SK-N-SH treated with all-trans-retinoic acid at 6 μM for 48 hours (cell line): ENCODE results near the gene SPATA2L.

Experiments used
- ATAC-seq: fragments of 200-7000 bp; cut with Tn5 transposase; 3 replicates; pipeline ENCODE4 v1.9.1; 2020; ENCODE audit warnings: mild to moderate bottlenecking, moderate library complexity
- ARNTL ChIP-seq: fragments of 450-650 bp; formaldehyde crosslinking; IDR thresholded peaks from 2 replicates; pipeline ENCODE4 v1.5.0; 2020; ENCODE audit warnings: low read depth, mild to moderate bottlenecking, moderate library complexity, borderline replicate concordance
- BACH2 ChIP-seq: fragments of 250-450 bp; sonication (Bioruptor Pico); IDR thresholded peaks from 2 replicates; pipeline ENCODE4 v1.9.0; 2021; ENCODE audit warnings: mild to moderate bottlenecking, borderline replicate concordance
- ESRRG ChIP-seq: fragments of 250-450 bp; sonication (Bioruptor Pico); IDR thresholded peaks from 2 replicates; pipeline ENCODE4 v1.6.1; 2021; ENCODE audit warnings: mild to moderate bottlenecking
- GLIS3 ChIP-seq: fragments of 250-450 bp; sonication (Bioruptor Pico); IDR thresholded peaks from 2 replicates; pipeline ENCODE4 v1.5.0; 2020; ENCODE audit warnings: mild to moderate bottlenecking, moderate library complexity
- ISL1 ChIP-seq: fragments of 250-450 bp; sonication (Bioruptor Pico); IDR thresholded peaks from 2 replicates; pipeline ENCODE4 v2.1.2; 2022; ENCODE audit warnings: mild to moderate bottlenecking, moderate library complexity
- OSR1 ChIP-seq: fragments of 250-450 bp; sonication (Bioruptor Pico); IDR thresholded peaks from 2 replicates; pipeline ENCODE4 v1.8.0; 2022; ENCODE audit warnings: moderate library complexity, mild to moderate bottlenecking, inconsistent platforms
- PATZ1 ChIP-seq: fragments of 250-450 bp; sonication (Bioruptor Pico); IDR thresholded peaks from 2 replicates; pipeline ENCODE4 v1.8.0; 2020; ENCODE audit warnings: mild to moderate bottlenecking, moderate library complexity, borderline replicate concordance
- POU6F1 ChIP-seq: fragments of 250-450 bp; sonication (Bioruptor Pico); IDR thresholded peaks from 2 replicates; pipeline ENCODE4 v1.8.0; 2021; ENCODE audit warnings: low read depth, mild to moderate bottlenecking, moderate library complexity, borderline replicate concordance
- PPARA ChIP-seq: fragments of 250-450 bp; sonication (Bioruptor Pico); IDR thresholded peaks from 2 replicates; pipeline ENCODE4 v1.5.0; 2020; ENCODE audit warnings: mild to moderate bottlenecking, borderline replicate concordance
- RARB ChIP-seq: fragments of 250-450 bp; sonication (Bioruptor Pico); IDR thresholded peaks from 2 replicates; pipeline ENCODE4 v1.8.0; 2021; ENCODE audit warnings: mild to moderate bottlenecking, moderate library complexity
- SNAI2 ChIP-seq: fragments of 250-450 bp; sonication (Bioruptor Pico); IDR thresholded peaks from 2 replicates; pipeline ENCODE4 v1.5.0; 2020; ENCODE audit warnings: mild to moderate bottlenecking, moderate library complexity
- TCF4 ChIP-seq: fragments of 250-450 bp; sonication (Bioruptor Pico); IDR thresholded peaks from 2 replicates; pipeline ENCODE4 v1.8.0; 2021; ENCODE audit warnings: mild to moderate bottlenecking, moderate library complexity, borderline replicate concordance
- ZC3H10 ChIP-seq: fragments of 250-450 bp; sonication (Bioruptor Pico); IDR thresholded peaks from 2 replicates; pipeline ENCODE4 v1.5.1; 2021; ENCODE audit warnings: mild to moderate bottlenecking, moderate library complexity
- ZFP30 ChIP-seq: fragments of 450-650 bp; formaldehyde crosslinking; IDR thresholded peaks from 2 replicates; pipeline ENCODE4 v1.5.0; 2022; ENCODE audit warnings: mild to moderate bottlenecking, moderate library complexity
- ZNF565 ChIP-seq: fragments of 450-650 bp; formaldehyde crosslinking; conservative IDR thresholded peaks from 2 replicates; pipeline ENCODE4 v1.5.0; 2020; ENCODE audit warnings: low read depth, mild to moderate bottlenecking, moderate library complexity
- ZNF70 ChIP-seq: fragments of 450-650 bp; formaldehyde crosslinking; IDR thresholded peaks from 2 replicates; pipeline ENCODE4 v1.5.0; 2020; ENCODE audit warnings: mild to moderate bottlenecking, moderate library complexity
- ZNF8 ChIP-seq: fragments of 450-650 bp; formaldehyde crosslinking; IDR thresholded peaks from 2 replicates; pipeline ENCODE4 v1.5.0; 2020; ENCODE audit warnings: mild to moderate bottlenecking, moderate library complexity
- TF ChIP-seq, protein P1 (sequence below): fragments of 250-450 bp; sonication (Bioruptor Pico); IDR thresholded peaks from 2 replicates; pipeline ENCODE4 v1.5.0; 2020; ENCODE audit warnings: mild to moderate bottlenecking, moderate library complexity
- TF ChIP-seq, protein P2 (sequence below): fragments of 250-450 bp; sonication (Bioruptor Pico); IDR thresholded peaks from 2 replicates; pipeline ENCODE4 v1.5.1; 2020; ENCODE audit warnings: low read depth, mild to moderate bottlenecking, moderate library complexity

The SPATA2L gene

DNA sequence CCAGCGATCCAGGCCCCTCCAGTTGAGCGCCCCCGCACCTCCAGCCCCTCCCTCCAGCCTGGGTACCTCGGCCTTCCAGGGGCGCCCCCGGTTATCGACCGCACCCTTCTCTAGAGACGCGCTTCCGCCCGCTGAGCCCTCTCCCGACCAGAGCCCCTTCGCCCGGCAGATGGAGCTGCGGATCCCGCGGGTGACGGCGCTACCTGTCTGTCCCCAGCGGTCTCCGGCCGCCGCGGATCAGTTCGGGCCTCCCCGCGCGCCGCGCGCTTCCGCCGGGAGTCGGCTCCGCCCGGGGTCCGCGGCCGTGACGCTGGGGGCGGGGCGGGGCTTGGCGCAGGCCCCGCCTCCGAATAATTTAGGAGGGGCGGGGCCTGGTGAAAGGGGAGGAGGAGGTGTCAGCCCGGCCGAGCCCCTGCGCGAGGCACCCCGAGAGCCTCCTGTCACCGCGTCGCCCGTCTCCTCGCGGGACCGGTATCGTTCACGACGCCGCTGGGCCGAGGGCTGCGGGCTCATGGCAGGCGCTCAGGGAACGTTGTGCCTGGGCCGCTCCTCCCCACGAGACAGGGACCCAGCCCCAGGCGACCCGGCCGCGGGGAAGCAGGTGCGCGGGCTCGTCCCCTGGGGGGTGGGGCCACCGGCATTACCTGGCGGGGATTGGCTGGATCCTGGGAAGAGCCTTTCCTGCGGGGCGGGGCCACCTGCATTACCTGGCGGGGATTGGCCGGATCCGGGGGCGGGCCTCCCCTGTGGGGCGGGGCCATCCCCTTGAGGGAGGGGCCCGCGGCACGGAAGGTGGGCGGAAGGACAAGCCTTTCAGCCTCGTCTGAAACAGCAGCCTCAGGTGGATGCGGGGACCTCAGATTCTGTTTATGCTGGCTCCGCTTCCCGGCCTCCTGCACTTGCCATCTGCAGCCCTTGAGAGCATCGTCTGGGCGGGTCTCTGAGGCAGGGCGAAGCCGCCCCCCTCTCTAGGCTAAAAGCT is at the start of gene SPATA2L:
Gene SPATA2L (minus strand): TSS at position 281 of the 982 bp plus-strand sequence. CDS start 473 bp downstream, outside the sequence.
- ATAC-seq: peak; percentile 66
- peak; percentile 28; the same call in 1 of the 2 replicates for TF ChIP-seq SNAI2 (CRISPR knock-in tag)
- TF ChIP-seq ZNF8 (CRISPR knock-in tag): no peak

DNA sequence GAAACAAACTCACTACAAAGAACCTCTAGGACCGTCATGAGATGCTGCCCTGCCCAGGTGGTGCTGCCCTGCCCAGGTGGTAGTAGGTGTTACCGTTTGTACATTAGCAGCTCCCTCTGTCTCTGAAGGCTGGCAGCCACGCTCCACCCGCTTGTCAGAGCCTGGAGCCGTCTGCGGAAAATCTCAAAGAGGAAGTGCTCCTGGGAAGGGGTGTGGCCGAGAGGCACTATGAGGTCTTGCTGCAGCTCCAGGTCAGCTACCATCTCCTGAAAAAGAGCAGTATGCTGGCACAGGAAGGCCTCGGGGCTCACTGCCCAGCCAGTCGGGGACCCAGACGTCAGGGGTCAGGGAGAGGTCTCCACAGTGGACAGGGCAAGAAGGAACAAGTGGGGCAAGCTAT is 48.1 kb upstream of the SPATA2L start:
- ATAC-seq: no peak
- TF ChIP-seq, protein P1, sequence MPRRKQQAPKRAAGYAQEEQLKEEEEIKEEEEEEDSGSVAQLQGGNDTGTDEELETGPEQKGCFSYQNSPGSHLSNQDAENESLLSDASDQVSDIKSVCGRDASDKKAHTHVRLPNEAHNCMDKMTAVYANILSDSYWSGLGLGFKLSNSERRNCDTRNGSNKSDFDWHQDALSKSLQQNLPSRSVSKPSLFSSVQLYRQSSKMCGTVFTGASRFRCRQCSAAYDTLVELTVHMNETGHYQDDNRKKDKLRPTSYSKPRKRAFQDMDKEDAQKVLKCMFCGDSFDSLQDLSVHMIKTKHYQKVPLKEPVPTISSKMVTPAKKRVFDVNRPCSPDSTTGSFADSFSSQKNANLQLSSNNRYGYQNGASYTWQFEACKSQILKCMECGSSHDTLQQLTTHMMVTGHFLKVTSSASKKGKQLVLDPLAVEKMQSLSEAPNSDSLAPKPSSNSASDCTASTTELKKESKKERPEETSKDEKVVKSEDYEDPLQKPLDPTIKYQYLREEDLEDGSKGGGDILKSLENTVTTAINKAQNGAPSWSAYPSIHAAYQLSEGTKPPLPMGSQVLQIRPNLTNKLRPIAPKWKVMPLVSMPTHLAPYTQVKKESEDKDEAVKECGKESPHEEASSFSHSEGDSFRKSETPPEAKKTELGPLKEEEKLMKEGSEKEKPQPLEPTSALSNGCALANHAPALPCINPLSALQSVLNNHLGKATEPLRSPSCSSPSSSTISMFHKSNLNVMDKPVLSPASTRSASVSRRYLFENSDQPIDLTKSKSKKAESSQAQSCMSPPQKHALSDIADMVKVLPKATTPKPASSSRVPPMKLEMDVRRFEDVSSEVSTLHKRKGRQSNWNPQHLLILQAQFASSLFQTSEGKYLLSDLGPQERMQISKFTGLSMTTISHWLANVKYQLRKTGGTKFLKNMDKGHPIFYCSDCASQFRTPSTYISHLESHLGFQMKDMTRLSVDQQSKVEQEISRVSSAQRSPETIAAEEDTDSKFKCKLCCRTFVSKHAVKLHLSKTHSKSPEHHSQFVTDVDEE (CRISPR knock-in tag): no peak
- TF ChIP-seq PATZ1 (no peak), RARB (no peak), TCF4 (CRISPR knock-in tag) (no peak), POU6F1 (CRISPR knock-in tag) (no peak), ARNTL (CRISPR knock-in tag) (no peak), ZNF8 (CRISPR knock-in tag) (no peak), ZNF565 (CRISPR knock-in tag) (no peak), PPARA (CRISPR knock-in tag) (no peak), BACH2 (no peak), SNAI2 (CRISPR knock-in tag) (no peak), OSR1 (no peak), ESRRG (CRISPR knock-in tag) (no peak), ZC3H10 (CRISPR knock-in tag) (no peak), ZFP30 (CRISPR knock-in tag) (no peak), GLIS3 (CRISPR knock-in tag) (no peak), ISL1 (CRISPR knock-in tag) (no peak)
- TF ChIP-seq, protein P2, sequence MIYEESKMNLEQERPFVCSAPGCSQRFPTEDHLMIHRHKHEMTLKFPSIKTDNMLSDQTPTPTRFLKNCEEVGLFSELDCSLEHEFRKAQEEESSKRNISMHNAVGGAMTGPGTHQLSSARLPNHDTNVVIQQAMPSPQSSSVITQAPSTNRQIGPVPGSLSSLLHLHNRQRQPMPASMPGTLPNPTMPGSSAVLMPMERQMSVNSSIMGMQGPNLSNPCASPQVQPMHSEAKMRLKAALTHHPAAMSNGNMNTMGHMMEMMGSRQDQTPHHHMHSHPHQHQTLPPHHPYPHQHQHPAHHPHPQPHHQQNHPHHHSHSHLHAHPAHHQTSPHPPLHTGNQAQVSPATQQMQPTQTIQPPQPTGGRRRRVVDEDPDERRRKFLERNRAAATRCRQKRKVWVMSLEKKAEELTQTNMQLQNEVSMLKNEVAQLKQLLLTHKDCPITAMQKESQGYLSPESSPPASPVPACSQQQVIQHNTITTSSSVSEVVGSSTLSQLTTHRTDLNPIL (CRISPR knock-in tag): no peak

DNA sequence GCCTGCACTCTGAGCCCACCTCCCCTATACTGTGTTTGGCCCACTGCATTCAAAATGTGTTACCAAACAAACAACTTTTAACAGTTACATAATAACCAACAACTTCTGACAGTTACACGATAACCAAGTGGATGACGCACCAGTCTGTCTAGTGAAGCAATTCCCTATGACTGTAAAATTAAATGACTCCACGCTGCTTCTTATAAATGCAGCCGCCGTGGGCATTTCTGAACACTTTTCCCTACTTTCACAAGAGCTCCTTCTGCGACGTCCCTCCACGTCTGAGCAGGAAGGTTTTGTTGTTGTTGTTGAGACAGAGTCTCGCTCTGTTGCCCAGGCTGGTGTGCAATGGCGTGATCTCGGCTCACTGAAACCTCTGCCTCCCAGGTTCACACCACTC is 47.4 kb upstream of the SPATA2L start:
- TF ChIP-seq TCF4 (CRISPR knock-in tag) (no peak), ARNTL (CRISPR knock-in tag) (no peak), RARB (no peak), PATZ1 (no peak), ZNF70 (CRISPR knock-in tag) (no peak)
- TF ChIP-seq, protein P2 (CRISPR knock-in tag): no peak
- TF ChIP-seq, all 23 proteins: peak for 0
- no peak for ATAC-seq
